ENCODE measurements around the gene UFD1.

UFD1 gene

GRCh38 chr22:19478901-19479354 is at the start of gene UFD1:
Gene UFD1, minus strand, starts transcription at chr22:19479193. Its CDS starts 108 bp downstream, at chr22:19479085.
- peak; percentile 76 for DNase-seq (ENCODE audit: low spot score)

DNA sequence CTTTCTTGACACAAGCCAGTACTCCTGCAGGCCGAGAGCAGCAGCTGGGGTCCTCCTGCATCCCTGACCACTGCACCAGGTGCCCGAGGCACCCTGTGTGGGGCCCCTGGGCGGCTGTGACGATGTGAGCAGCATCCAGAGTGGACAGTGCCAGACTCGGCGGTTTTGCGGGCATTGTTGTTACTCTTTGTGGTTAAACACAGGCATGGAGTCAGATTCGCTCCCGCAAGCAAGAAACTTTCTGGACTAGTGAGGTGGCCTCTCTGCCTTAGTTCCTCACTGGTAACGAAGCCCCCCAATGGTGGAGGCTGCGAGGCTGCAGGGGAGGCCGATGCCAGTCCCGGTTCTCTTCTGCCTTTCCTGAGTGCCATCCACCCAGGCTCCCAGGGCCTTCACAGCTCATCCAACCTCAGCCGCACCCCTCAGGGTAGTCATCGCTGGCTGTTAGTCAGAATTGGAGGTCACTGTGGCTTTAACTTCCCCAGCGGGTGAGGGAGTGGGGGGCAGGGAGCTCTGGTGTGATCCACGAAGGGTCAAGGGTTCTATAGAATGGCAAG is 48.9 kb upstream of the UFD1 start:
- DNase-seq (ENCODE audit: low spot score), result peak; percentile 43

DNA sequence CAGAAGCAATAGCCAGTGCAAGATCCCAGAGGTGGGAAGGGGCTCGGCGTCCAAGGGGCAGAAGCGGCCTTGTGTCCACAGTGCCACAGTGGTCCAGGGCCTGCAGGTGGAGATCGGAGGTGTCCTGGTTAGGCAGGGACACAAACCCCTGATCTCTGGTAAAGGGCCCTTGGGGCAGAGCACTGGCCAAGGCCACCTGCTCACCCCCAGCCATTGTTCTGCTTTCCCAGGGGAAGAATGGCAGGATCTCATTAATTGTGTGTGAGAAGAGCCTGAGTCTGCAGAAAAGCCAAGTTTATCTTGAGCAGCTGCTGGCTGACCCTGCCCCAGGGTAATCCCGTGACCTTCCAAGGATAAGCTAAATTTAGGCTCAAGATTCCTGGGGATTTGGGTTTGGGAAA is 48.3 kb upstream of the UFD1 start:
- DNase-seq (ENCODE audit: low spot score), result no peak

DNA sequence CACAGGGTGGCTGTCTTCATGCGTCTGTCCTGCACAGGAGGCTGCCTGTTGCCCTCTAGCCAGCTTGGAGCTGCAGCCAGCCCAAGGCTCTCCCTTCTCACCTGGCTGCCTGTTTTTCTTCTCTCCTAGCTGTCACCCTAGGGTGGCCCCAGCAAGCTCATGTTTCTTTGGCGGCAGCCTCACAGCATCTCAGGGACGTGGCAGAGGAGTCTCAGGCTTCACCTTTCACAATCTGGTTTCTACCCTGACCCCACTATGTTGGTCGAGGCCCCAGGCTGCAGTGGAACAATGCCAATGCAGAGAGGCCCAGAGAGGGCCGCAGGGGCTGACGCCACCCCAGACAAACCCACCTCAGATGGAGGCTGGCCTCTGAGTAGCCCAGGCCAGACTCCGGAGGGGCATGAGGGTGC is 47.7 kb upstream of the UFD1 start:
- DNase-seq (ENCODE audit: low spot score), result no peak

GRCh38 chr22:19526076-19526701 is 47.2 kb upstream of the UFD1 start:
- DNase-seq (ENCODE audit: low spot score), result no peak

DNA sequence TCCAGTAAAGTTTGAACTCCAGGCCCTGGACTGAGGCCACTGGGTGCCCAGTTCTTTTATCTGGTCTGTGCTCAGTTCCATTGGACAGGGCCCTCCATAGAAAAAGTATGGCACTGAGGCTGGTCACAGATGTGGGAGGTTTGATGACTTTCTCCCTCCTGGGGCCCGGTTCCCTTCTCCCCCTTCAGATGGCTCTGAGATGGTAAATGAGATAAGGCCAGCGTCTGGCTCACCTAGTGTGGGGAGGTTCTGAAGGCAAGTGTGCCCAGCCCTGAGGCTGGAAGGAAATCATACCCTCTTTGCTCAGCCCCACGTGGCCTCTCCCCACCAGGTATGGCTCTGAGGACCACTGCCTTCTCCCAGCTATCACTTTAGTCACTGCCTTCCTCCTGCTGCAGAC is 46.7 kb upstream of the UFD1 start:
- DNase-seq (ENCODE audit: low spot score), result no peak

DNA sequence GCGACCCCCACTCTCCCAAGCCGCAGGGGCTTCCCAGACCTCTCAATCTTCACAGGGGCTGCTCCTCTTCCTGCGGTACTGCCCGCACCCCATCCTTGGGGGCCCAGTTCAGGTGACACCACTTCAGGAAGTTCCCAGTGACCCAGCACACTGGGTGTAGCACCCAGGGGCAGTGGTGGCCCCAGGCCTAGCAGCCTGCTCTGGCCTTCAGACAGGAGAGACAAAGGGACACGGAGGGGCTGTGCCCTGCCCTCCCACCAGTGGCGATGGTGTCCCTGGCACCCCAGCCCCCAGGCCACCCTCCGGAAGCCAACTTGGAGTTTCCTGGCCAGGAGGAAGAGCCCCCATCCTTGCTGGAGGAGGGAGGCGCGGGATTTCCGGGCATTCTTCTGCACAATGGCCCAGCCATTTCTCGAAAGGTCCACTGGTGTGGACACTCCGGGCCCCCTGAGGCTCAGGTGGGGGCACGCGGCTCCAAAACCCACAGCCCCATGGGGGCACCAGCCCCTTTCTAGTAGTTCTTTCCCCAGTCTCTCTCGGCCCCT is 46.2 kb upstream of the UFD1 start:
- no peak for DNase-seq (ENCODE audit: low spot score)

DNA sequence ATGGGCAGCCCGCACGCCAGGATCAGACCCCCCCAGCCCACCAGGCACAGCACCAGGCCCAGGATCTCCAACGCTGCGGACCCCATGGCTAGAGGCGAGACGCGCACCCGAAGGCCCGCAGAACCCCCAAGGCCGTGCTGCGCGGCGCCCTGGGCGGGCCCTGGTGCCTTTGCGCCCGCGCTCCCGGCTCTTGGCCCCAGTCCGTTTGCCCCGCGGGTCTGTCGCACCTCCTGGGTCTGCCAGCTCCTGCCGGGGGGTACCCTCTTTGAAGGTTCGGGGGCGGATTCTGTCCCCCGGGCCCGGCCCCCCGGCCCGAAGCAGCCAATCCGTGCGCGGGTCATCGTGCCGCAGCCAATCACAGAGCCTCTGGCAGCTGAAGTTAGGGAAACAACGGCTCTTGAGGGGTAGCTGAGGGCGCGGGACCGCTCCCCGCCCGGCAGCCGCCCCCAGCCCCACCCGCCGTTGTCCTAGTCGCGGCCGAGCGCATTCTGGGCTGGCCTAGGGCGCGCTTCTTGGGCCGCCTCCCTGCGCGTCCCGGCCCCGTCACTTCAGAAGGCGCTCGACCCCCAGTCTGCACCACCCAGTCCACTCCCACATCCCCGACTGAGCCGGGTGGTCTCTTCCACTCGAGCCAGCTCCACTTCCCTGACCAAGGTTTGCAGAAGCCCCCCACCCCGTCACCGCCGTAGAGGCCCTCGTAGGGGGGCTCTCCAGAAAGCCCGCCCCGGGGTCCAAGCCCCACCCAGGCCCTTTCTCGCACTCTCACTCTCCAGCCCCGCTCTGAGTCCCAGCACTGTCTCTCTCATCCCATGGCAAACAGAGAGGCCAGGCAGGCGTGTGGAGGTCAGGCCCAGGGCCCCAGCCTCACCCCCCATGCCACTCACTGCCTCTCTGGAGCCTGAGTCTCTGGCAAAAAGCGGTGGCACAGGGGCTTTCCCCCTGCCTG is 45.5 kb upstream of the UFD1 start, which contains the start of gene CLDN5:
Gene CLDN5, minus strand, starts transcription at position 241 of the 946 bp plus-strand sequence. Its CDS starts 155 bp downstream, at position 86.
- no peak for DNase-seq (ENCODE audit: low spot score)

GRCh38 chr22:19523240-19524169 is 44.5 kb upstream of the UFD1 start:
- DNase-seq (ENCODE audit: low spot score), result peak; percentile 22

DNA sequence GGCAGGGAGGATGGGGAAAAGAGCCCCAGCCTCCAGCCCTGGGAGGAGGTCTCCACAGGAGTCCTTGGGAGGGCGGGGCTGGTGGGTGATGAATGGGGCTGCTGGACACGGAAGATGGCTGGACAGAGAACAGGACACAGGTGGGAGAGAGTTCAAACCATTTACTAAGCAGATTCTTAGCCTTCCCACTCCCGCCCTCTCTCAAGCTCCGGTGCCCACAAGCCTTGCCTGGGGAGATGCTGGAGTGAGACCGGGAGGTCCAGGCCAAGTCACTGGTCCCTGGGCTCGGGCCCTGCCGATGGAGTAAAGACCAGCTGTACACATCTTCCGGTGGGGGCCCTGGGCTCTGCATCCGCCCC is 43.9 kb upstream of the UFD1 start:
- no peak for DNase-seq (ENCODE audit: low spot score)

DNA sequence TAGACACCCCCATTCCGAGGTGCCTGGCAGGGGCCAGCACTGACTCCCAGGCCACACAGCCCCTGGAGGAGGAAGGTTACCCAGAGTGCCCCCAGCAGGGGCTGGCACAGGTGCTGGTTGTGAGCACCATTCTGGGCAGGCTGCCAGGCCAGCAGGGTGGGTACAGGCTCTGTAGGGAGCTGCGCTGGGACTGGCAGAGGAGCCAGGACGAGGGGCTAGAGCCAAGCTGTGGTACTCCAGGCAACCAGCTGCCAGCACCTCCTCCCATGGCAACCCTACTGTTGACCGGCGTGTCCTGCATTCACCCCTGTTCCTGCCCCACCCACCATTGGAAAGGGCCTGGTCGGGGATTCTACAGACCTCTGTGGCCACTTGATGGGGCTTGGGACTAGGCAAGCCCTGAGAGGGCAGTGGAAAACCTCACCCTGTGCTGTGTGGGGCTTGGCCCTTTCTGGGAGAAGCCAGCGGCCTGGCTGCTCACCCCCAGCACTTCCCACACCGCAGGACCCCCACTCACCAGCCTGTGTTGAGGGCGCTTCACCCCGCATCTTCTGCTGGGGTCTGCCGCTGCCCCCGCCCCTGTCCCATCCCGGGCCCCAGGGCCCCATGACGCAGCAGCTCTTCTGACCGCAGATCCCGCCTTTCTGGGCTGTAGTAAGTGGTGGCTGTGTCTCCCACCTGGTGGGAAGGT is 43.3 kb upstream of the UFD1 start:
- DNase-seq (ENCODE audit: low spot score), result no peak

DNA sequence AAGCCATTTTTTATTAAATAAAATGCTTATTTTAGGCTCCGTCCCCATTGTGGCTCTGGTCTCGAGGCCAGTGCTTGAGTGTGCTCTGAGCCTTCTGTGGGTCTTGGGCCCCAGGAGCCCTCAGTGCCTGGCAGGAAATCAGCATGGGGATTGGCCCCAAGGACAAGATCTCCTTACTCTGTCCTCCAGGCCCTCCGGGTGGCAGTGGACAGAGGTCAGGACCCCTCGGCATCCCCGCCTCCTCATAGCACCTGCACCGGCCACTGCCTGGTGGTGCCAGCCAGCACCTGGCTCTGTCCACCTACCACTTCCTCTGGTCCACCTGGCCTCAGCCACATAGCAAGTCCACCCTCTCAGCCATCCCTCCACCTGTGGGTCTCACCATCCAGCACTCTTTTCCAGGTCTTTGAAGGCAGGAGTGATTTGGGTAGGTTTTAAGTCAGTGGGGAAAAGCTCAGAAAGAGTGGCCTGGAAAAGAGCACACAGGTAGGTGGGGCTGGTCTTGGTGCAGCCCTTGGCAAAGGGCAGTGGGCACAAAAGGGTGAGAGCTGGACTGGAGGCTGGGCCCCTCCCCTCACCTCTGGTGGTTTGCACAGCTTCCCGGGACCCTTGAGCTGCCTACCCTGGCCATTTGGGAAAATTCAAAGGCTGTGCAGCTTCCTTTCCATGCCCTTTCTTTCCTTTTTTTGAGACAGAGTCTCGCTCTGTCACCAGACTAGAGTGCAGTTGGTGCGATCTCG is 41.7 kb upstream of the UFD1 start:
- DNase-seq (ENCODE audit: low spot score), result no peak

- DNase-seq (ENCODE audit: low spot score), result no peak
Observed at GRCh38 chr22:19520007-19520406, 41.0 kb upstream of the UFD1 start.

- no peak for DNase-seq (ENCODE audit: low spot score)
Observed at GRCh38 chr22:19519041-19519926, 40.3 kb upstream of the UFD1 start.

GRCh38 chr22:19518635-19519034 is 39.6 kb upstream of the UFD1 start:
- no peak for DNase-seq (ENCODE audit: low spot score)

- DNase-seq (ENCODE audit: low spot score), result no peak
Observed at GRCh38 chr22:19517919-19518611, 39.1 kb upstream of the UFD1 start.

DNA sequence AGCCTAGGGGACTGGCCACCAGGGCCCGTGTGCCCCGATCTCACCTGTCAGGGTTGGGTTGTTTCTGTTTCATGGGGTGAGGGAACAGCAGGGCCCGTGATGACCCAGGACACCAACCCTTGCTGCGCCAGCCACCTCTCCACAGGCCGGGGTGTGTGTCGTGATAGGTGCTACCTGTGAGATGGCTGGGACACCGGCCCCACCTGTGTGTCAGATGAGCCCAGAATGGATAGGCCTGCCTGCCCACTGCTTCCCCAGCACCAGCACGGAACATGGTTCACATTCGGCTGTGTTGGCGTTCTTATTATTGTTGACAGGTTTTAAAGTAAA is 38.1 kb upstream of the UFD1 start:
- no peak for DNase-seq (ENCODE audit: low spot score)

DNA sequence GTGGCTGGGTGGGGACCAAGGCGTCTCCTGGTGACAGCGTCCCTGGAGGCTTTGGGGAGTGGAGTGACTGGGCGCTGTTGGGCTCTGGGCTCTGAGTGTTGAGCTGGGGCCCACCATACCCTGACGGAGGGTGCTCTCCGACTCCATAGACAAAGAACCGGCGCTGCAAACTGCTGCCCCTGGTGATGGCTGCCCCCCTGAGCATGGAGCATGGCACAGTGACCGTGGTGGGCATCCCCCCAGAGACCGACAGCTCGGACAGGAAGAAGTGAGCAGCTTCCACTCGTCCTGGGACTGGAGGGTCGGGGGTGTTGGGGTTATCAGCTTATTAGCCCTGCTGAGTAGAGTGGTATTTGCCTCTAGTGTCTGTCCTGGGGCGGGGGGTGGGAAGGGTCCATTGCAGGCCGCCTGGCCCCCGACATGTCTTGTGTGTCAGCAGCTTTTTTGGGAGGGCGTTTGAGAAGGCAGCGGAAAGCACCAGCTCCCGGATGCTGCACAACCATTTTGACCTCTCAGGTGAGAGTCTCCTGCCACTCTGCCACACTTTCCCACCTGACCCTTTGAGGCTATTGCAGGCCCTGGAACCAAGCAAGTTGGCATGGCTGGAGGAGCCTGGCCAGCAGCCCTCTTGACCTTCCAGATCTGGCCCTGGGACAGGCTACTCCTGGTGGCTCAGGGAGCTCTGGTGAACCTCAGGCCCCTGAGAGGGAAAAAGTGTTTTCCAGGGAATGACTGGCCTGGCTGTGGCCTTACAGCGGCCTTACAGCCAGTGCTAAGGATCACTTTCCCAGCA is 37.6 kb upstream of the UFD1 start:
- DNase-seq (ENCODE audit: low spot score), result no peak
